GM12872 (cell line): ENCODE measurements around the gene SDE2.

Experiments
- CTCF ChIP-seq: IDR thresholded peaks from 3 replicates; pipeline ENCODE4 v1.5.1; 2011; ENCODE audit warnings: low read depth, mild to moderate bottlenecking, low read length, moderate library complexity; ENCODE audit not compliant: insufficient read depth

SDE2 gene

GRCh38 chr1:225962440-225962975 lies 36.6 kb downstream of the SDE2 start:
- TF ChIP-seq CTCF = peak; percentile 94

- no peak for TF ChIP-seq CTCF
Observed at GRCh38 chr1:225961659-225962439, 37.3 kb downstream of the SDE2 start.

GRCh38 chr1:225958041-225958440 lies 41.1 kb downstream of the SDE2 start:
- TF ChIP-seq CTCF = no peak

GRCh38 chr1:225954753-225955152 lies 44.4 kb downstream of the SDE2 start:
- no peak for TF ChIP-seq CTCF

- TF ChIP-seq CTCF = no peak
Observed at GRCh38 chr1:225953315-225953714, 45.8 kb downstream of the SDE2 start.

- TF ChIP-seq CTCF = no peak
Observed at GRCh38 chr1:225950905-225951497, 48.1 kb downstream of the SDE2 start.

- TF ChIP-seq CTCF = no peak
Observed at GRCh38 chr1:225949041-225949440, 50.1 kb downstream of the SDE2 start.
